ENCODE measurements around the gene SFMBT1.

The SFMBT1 gene

GRCh38 chr3:52889901-52890300 is 156.0 kb downstream of the SFMBT1 start:
- TF ChIP-seq REST (IDR thresholded peaks at IDR 0.05; ENCODE audit: insufficient read depth in 1 of 2, low read depth in 2 of 2, low read length in 2 of 2) (no peak), POLR2AphosphoS5 (IDR thresholded peaks at IDR 0.05; ENCODE audit: low read depth, low read length) (no peak), TAF1 (IDR thresholded peaks at IDR 0.05; ENCODE audit: borderline replicate concordance, insufficient read depth, low read length) (no peak), SIN3A (IDR thresholded peaks at IDR 0.05; ENCODE audit: borderline replicate concordance, insufficient read depth, low read length) (no peak), FOXP2 (optimal IDR thresholded peaks at IDR 0.05; ENCODE audit: borderline replicate concordance, extremely low read depth, extremely low read length, insufficient read depth) (no peak)

GRCh38 chr3:52887166-52887565 is 158.7 kb downstream of the SFMBT1 start:
- no peak for TF ChIP-seq TAF1 (IDR thresholded peaks at IDR 0.05; ENCODE audit: borderline replicate concordance, insufficient read depth, low read length)
- no peak for TF ChIP-seq POLR2AphosphoS5 (IDR thresholded peaks at IDR 0.05; ENCODE audit: low read depth, low read length)
- TF ChIP-seq SIN3A (IDR thresholded peaks at IDR 0.05; ENCODE audit: borderline replicate concordance, insufficient read depth, low read length) = no peak
- TF ChIP-seq FOXP2 (optimal IDR thresholded peaks at IDR 0.05; ENCODE audit: borderline replicate concordance, extremely low read depth, extremely low read length, insufficient read depth) = no peak
- TF ChIP-seq REST (IDR thresholded peaks at IDR 0.05; ENCODE audit: insufficient read depth in 1 of 2, low read depth in 2 of 2, low read length in 2 of 2) = no peak

- TF ChIP-seq TAF1 (IDR thresholded peaks at IDR 0.05; ENCODE audit: borderline replicate concordance, insufficient read depth, low read length) (no peak), SIN3A (IDR thresholded peaks at IDR 0.05; ENCODE audit: borderline replicate concordance, insufficient read depth, low read length) (no peak), REST (IDR thresholded peaks at IDR 0.05; ENCODE audit: insufficient read depth in 1 of 2, low read depth in 2 of 2, low read length in 2 of 2) (no peak)
Observed at GRCh38 chr3:52886049-52886730, 159.7 kb downstream of the SFMBT1 start.

GRCh38 chr3:52882377-52882776 is 163.5 kb downstream of the SFMBT1 start:
- TF ChIP-seq REST (IDR thresholded peaks at IDR 0.05; ENCODE audit: insufficient read depth in 1 of 2, low read depth in 2 of 2, low read length in 2 of 2) (no peak), POLR2AphosphoS5 (IDR thresholded peaks at IDR 0.05; ENCODE audit: low read depth, low read length) (no peak), TAF1 (IDR thresholded peaks at IDR 0.05; ENCODE audit: borderline replicate concordance, insufficient read depth, low read length) (no peak), FOXP2 (optimal IDR thresholded peaks at IDR 0.05; ENCODE audit: borderline replicate concordance, extremely low read depth, extremely low read length, insufficient read depth) (no peak), SIN3A (IDR thresholded peaks at IDR 0.05; ENCODE audit: borderline replicate concordance, insufficient read depth, low read length) (no peak)

GRCh38 chr3:52881871-52882270 is 164.0 kb downstream of the SFMBT1 start:
- no peak for TF ChIP-seq POLR2AphosphoS5 (IDR thresholded peaks at IDR 0.05; ENCODE audit: low read depth, low read length)
- TF ChIP-seq REST (IDR thresholded peaks at IDR 0.05; ENCODE audit: insufficient read depth in 1 of 2, low read depth in 2 of 2, low read length in 2 of 2) = no peak

Measured in PFSK-1 (cell line).